Measurements from ENCODE around the gene SPESP1.
"Not testable (repeated sequence)": the region's sequence is repeated elsewhere in the genome, so short reads cannot be mapped to it uniquely, and the experiment has no call there.

The SPESP1 gene

DNA sequence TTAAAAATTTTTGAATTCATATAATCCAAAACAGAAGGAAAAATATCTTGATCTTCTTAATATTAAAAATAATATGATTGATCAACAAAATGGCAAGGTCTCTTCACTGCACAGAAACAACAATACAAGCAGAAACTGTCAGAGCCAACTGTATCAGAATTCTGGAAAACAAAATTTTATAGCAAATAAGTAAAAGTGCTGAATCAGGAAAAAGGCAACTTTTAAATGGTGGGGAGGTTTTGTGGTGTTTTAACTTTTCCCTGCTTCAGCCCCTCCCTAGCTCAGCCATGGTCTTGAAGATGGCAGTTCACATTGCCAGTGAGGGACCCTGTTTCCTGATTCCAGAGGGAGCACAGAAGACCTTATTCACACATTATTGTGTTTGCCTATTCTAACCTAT lies 37.6 kb downstream of the SPESP1 start:
- no peaks in the 10 kb centered on the region for H3K4me1 ChIP-seq (ENCODE audit: low read depth, poor library complexity, severe bottlenecking)
- H2AFZ ChIP-seq (ENCODE audit: low read depth), result no peak overlapping the region
- no peaks in the 10 kb centered on the region for H3K36me3 ChIP-seq (ENCODE audit: insufficient read depth)
- H3K79me2 ChIP-seq (ENCODE audit: insufficient read depth, low read depth), result no peaks in the 10 kb centered on the region
- H3K9ac ChIP-seq, result no peak overlapping the region
- TF ChIP-seq, protein P1, sequence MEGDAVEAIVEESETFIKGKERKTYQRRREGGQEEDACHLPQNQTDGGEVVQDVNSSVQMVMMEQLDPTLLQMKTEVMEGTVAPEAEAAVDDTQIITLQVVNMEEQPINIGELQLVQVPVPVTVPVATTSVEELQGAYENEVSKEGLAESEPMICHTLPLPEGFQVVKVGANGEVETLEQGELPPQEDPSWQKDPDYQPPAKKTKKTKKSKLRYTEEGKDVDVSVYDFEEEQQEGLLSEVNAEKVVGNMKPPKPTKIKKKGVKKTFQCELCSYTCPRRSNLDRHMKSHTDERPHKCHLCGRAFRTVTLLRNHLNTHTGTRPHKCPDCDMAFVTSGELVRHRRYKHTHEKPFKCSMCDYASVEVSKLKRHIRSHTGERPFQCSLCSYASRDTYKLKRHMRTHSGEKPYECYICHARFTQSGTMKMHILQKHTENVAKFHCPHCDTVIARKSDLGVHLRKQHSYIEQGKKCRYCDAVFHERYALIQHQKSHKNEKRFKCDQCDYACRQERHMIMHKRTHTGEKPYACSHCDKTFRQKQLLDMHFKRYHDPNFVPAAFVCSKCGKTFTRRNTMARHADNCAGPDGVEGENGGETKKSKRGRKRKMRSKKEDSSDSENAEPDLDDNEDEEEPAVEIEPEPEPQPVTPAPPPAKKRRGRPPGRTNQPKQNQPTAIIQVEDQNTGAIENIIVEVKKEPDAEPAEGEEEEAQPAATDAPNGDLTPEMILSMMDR (conservative IDR thresholded peaks at IDR 0.05; ENCODE audit: low read depth, low read length), result no peak
- H3K4me2 ChIP-seq, result no peak overlapping the region
- no peak overlapping the region for H3K27ac ChIP-seq
- no peaks in the 10 kb centered on the region for H3K27me3 ChIP-seq (ENCODE audit: insufficient read depth, low read depth)
- H4K20me1 ChIP-seq (ENCODE audit: insufficient read depth), result no peaks in the 10 kb centered on the region
- no peak overlapping the region for H3K4me3 ChIP-seq (IDR thresholded peaks at IDR 0.05; ENCODE audit: insufficient read depth, low read depth, low read length)

DNA sequence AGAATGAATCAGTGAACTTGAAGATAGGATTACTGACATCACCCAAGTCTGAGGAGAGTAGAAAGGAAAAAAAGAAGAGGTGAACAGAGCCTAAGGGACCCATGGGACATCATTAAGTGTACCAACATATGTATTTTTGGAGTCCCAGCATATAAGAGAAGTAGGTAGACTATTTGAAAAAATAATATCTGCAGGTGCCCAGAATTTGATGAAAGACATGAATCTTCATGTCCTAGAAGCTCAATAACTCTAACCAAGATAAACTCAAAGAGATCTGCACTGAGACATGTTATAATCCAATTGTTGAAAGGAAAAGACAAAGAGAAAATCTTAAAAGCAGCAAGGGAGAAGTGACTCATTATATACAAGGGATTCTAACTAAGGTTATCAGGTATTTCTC lies 39.0 kb downstream of the SPESP1 start:
- TF ChIP-seq, protein P1 (conservative IDR thresholded peaks at IDR 0.05; ENCODE audit: low read depth, low read length), result no peak

DNA sequence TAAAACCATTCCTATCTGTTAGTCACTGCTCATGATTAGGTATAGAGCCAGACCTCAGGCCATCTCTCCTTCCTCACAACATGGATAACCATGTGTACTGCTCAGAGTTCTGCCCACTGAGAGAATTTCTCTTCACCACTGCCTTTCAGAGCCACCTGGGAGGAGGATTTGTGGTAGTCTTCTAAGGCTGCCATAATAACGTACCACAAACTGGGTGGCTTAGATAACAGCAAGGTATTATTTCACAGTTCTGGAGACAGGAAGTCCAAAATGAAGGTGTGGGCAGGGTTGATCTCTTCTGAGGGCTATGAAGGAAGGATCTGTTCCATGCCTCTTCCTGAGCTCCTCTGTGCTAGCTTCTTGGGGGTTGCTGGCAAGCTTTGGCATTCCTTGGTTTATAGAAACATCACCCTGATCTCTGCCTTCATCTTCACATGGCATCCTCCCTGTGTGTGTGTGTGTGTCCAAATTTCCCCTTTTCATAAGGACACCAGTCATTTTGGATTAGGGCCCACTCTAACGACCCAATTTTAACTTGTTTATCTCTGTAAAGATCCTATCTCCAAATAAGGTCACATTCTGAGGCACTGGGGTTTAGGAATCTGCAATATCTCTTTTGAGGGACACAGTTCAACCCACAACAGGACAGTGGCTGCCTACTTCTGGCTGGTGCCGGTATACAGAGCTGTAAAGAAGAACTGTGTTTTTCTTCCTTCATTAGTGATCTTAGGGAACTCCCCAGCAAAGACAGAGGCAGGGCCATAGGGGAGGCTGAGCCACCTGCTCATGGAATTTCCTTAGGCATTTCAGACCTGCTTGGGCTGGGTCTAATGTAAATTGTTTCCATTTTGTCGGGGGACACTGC lies 42.1 kb downstream of the SPESP1 start:
- no peak overlapping the region for H3K4me3 ChIP-seq (IDR thresholded peaks at IDR 0.05; ENCODE audit: insufficient read depth, low read depth, low read length)
- no peak overlapping the region for H2AFZ ChIP-seq (ENCODE audit: low read depth)

More for the DNA sequence above, 39.0 kb downstream of the SPESP1 start:
- Histone ChIP-seq H3K9ac (no peak overlapping the region), H3K4me2 (no peak overlapping the region), H2AFZ (ENCODE audit: low read depth) (no peak overlapping the region), H4K20me1 (ENCODE audit: insufficient read depth) (no peaks in the 10 kb centered on the region), H3K4me1 (ENCODE audit: low read depth, poor library complexity, severe bottlenecking) (no peaks in the 10 kb centered on the region), H3K36me3 (ENCODE audit: insufficient read depth) (no peaks in the 10 kb centered on the region), H3K4me3 (IDR thresholded peaks at IDR 0.05; ENCODE audit: insufficient read depth, low read depth, low read length) (no peak overlapping the region), H3K27ac (no peak overlapping the region), H3K27me3 (ENCODE audit: insufficient read depth, low read depth) (no peaks in the 10 kb centered on the region), H3K79me2 (ENCODE audit: insufficient read depth, low read depth) (no peaks in the 10 kb centered on the region)

DNA sequence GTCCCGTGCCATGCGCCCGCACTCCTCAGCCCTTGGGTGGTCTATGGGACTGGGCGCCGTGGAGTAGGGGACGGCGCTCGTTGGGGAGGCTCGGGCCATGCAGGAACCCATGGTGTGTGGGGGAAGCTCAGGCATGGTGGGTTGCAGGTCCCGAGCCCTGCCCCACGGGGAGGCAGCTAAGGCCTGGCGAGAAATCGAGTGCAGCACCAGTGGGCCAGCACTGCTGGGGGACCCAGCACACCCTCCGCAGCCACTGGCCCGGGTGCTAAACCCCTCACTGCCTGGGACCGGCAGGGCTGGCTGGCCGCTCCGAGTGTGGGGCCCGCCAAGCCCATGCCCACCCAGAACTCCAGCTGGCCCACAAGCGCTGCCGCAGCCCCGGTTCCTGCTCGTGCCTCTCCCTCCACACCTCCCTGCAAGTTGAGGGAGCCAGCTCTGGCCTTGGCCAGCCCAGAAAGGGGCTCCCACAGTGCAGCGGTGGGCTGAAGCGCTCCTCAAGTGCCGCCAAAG lies 45.4 kb downstream of the SPESP1 start:
- H3K4me3 ChIP-seq (IDR thresholded peaks at IDR 0.05; ENCODE audit: insufficient read depth, low read depth, low read length); H2AFZ ChIP-seq (ENCODE audit: low read depth); H3K79me2 ChIP-seq (ENCODE audit: insufficient read depth, low read depth); H3K4me2 ChIP-seq; H3K27me3 ChIP-seq (ENCODE audit: insufficient read depth, low read depth); H4K20me1 ChIP-seq (ENCODE audit: insufficient read depth); H3K9ac ChIP-seq; H3K36me3 ChIP-seq (ENCODE audit: insufficient read depth); H3K27ac ChIP-seq; H3K4me1 ChIP-seq (ENCODE audit: low read depth, poor library complexity, severe bottlenecking): not testable (repeated sequence)

More for the DNA sequence above, 42.1 kb downstream of the SPESP1 start:
- Histone ChIP-seq H3K4me2 (no peak overlapping the region), H3K9ac (no peak overlapping the region), H3K27me3 (ENCODE audit: insufficient read depth, low read depth) (no peaks in the 10 kb centered on the region), H3K36me3 (ENCODE audit: insufficient read depth) (no peaks in the 10 kb centered on the region), H3K79me2 (ENCODE audit: insufficient read depth, low read depth) (no peaks in the 10 kb centered on the region), H3K27ac (no peak overlapping the region), H4K20me1 (ENCODE audit: insufficient read depth) (no peaks in the 10 kb centered on the region), H3K4me1 (ENCODE audit: low read depth, poor library complexity, severe bottlenecking) (no peaks in the 10 kb centered on the region)
- TF ChIP-seq, protein P1 (conservative IDR thresholded peaks at IDR 0.05; ENCODE audit: low read depth, low read length), result no peak

DNA sequence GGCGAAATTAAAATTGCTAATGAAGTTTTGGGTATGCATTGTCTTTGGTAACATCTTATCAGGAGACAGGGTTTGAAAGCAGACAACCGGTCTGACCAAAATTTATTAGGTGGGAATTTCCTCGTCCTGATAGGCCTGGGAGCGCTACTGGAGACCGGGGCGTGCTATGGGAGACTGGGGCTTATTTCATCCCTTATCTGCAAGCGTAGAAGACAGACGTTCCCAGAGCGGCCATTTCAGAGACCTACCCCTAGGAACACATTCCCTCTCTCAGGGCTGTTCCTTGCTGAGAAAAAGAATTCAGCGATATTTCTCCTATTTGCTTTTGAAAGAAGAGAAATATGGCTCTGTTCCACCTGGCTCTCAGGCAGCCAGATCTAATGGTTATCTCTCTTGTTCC lies 47.1 kb downstream of the SPESP1 start:
- not testable (repeated sequence) for H3K36me3 ChIP-seq (ENCODE audit: insufficient read depth); H4K20me1 ChIP-seq (ENCODE audit: insufficient read depth); H3K4me1 ChIP-seq (ENCODE audit: low read depth, poor library complexity, severe bottlenecking); H3K4me3 ChIP-seq (IDR thresholded peaks at IDR 0.05; ENCODE audit: insufficient read depth, low read depth, low read length); H2AFZ ChIP-seq (ENCODE audit: low read depth); H3K27ac ChIP-seq; H3K9ac ChIP-seq; H3K4me2 ChIP-seq; H3K79me2 ChIP-seq (ENCODE audit: insufficient read depth, low read depth); H3K27me3 ChIP-seq (ENCODE audit: insufficient read depth, low read depth)

Data from KMS-11 (cell line).